Esophagus squamous epithelium (tissue), 4 donors: ENCODE results near the gene SFMBT2.

ENCODE experiments used
- POLR2A ChIP-seq, 4 donors: fragments of 450-650 bp; IDR thresholded peaks; one replicate each; pipeline ENCODE4 v1.6.1; 2017; ENCODE audit warnings: antibody characterized with exemption in 4 of 4, mild to moderate bottlenecking in 4 of 4, moderate library complexity in 3 of 4
- TF ChIP-seq, protein P1 (sequence below), 6 experiments: fragments of 450-650 bp in 4 of 6; fragments of 200-600 bp in 2 of 6; sonication (generic) in 2 of 6; IDR thresholded peaks; one replicate each; pipeline ENCODE4 v1.5.1; 2016 to 2019; ENCODE audit warnings: antibody characterized with exemption in 6 of 6, mild to moderate bottlenecking in 4 of 6, moderate library complexity in 4 of 6

DNA sequence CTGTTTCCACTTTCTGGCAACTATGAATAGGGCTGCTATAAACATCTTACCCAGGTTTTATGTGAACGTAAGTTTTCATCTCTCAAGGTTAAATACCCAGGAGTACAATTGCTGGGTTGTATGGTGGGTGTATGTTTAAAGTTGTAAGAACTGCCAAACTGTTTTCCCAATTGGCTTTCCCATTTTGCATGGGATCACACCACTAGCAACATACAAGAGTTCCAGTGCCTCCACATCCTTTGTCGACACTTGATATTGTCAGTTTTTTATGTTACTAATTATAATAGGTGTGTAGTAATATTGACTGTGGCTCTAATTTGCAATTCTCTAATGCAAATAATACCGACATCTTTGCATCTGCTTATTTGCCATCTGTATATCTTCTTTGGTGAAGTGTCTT, 82.9 kb downstream of the SFMBT2 start:
- TF ChIP-seq, protein P1, sequence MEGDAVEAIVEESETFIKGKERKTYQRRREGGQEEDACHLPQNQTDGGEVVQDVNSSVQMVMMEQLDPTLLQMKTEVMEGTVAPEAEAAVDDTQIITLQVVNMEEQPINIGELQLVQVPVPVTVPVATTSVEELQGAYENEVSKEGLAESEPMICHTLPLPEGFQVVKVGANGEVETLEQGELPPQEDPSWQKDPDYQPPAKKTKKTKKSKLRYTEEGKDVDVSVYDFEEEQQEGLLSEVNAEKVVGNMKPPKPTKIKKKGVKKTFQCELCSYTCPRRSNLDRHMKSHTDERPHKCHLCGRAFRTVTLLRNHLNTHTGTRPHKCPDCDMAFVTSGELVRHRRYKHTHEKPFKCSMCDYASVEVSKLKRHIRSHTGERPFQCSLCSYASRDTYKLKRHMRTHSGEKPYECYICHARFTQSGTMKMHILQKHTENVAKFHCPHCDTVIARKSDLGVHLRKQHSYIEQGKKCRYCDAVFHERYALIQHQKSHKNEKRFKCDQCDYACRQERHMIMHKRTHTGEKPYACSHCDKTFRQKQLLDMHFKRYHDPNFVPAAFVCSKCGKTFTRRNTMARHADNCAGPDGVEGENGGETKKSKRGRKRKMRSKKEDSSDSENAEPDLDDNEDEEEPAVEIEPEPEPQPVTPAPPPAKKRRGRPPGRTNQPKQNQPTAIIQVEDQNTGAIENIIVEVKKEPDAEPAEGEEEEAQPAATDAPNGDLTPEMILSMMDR (IDR thresholded peaks at IDR 0.05): no peak
- TF ChIP-seq POLR2A (IDR thresholded peaks at IDR 0.05): no peak
